NOMO-1 treated with dmso at 0.1 percent for 144 hours (cell line): ENCODE data around the gene DHDH.
A peak's percentile ranks its signal among the peaks of the same experiment; 100 is the strongest.
"Not testable (repeated sequence)": the region's sequence is repeated elsewhere in the genome, so short reads cannot be mapped to it uniquely, and the experiment has no call there.

Source experiments
- DNase-seq: peaks from one replicate; lab custom pipeline; 2025; ENCODE audit not compliant: unreplicated experiment; lab: John Stamatoyannopoulos, UW

The DHDH gene

GRCh38 chr19:48933382-48933932, at the start of gene DHDH:
TSS of gene DHDH (plus strand) at chr19:48933699. CDS start at chr19:48933722, 23 bp downstream.
- DNase-seq: peak; percentile 72

DNA sequence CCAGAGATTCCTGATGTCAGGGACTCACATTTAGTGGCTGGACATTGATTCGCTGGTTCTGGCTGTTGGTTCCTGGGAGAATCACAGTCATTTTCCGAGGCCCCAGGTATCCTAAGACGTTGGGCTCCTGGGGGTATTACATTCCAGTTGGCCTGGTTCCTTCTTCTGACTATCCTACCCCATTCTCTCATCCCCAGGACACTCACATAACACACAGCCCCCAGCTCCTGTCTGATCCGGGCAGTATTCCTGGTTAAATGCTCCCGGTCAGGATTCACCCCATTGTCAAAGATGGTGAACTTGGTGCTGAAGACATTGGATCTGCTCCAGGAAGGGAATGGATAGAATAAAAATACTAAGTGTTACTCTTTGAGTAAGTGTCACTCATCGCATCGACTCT, 49.8 kb upstream of the DHDH start:
- no peak for DNase-seq

GRCh38 chr19:48887861-48888612, 45.5 kb upstream of the DHDH start:
- no peak for DNase-seq

- not testable (repeated sequence) for DNase-seq
These were observed 44.0 kb upstream of the DHDH start for GRCh38 chr19:48889496-48889895.

GRCh38 chr19:48890551-48890950, 42.9 kb upstream of the DHDH start:
- DNase-seq: no peak

- no peak for DNase-seq
These were observed 38.3 kb upstream of the DHDH start for GRCh38 chr19:48895226-48895625.

GRCh38 chr19:48896191-48896720, 37.2 kb upstream of the DHDH start:
- DNase-seq: no peak

- DNase-seq: no peak
These were observed 36.3 kb upstream of the DHDH start for GRCh38 chr19:48897181-48897580.

GRCh38 chr19:48899386-48899749, 34.1 kb upstream of the DHDH start:
- not testable (repeated sequence) for DNase-seq

GRCh38 chr19:48899781-48900476, 33.6 kb upstream of the DHDH start, which contains the start of gene NUCB1:
TSS of gene NUCB1 (plus strand) at chr19:48900312. CDS start at chr19:48900797, 485 bp downstream.
- DNase-seq: peak; percentile 90

DNA sequence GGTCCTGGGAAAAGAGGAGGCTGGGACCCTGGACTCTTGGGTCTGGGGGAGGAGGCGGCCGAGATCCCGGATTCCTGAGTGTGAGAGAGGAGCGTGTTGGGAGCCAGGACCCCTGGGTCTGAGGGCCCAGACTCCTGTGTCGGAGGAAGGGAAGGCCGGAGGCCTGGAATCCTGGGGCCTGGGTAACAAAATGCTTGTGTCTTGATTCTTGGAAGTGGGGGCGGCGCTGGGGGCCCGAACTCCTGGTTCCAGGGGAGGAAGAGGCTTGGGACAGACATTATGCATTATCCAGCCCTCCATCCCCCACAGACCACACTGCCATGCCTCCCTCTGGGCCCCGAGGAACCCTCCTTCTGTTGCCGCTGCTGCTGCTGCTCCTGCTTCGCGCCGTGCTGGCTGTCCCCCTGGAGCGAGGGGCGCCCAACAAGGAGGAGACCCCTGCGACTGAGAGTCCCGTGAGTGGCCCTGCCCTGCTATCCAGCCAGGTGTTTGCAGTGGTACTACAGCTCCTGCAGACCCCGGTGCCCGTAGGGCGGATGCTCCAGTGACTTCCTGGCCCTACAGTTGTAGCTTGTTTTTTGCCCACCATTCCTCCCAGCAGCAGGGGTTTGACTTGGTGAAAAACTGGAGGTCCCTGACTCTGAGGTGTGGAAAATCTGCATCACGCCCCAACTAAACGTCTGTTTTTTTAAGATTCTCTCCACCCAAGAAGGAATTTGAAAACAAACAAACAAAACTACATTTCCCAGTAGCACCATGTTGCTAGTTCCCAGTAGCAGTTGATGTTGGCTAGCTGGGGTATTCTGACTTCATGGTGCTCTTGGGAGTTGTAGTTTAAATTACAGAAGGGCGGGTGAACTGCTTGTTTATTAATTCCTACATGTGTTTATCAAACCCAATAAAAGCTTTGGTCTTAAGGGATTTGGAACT, 32.8 kb upstream of the DHDH start:
- no peak for DNase-seq

DNA sequence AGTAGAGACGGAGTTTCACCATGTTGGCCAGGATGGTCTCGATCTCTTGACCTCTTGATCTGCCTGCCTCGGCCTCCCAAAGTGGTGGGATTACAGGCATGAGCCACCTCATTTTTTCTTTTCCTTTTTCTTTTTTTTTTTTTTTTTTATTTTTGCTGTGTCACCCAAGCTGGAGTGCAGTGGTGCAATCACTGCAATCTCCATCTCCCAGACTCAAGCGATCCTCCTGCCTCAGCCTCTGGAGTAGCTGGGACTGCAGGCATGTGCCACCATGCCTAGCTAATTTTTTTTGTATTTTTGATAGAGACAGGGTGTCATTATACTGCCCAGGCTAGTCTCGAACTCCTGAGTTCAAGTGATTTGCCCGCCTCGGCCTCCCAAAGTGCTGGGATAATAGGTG, 31.2 kb upstream of the DHDH start:
- DNase-seq: not testable (repeated sequence)

DNA sequence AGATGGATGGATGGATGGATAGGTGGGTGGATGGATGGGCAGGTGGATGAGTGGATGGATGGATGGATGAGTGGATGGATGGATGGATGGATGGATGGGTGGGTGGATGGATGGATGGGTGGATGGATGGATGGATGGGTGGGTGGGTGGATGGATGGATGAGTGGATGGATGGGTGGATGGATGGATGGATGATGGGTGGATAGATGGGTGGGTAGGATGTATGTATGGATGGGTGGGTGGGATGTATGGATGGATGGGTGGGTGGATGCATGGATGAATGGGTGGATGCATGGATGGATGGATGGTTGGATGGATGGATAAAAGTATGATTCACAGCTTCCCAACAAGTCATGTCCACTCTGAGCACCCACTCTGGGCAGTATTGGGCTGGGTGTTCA, 29.7 kb upstream of the DHDH start:
- not testable (repeated sequence) for DNase-seq

- no peak for DNase-seq
These were observed 27.8 kb upstream of the DHDH start for GRCh38 chr19:48905664-48906063.

DNA sequence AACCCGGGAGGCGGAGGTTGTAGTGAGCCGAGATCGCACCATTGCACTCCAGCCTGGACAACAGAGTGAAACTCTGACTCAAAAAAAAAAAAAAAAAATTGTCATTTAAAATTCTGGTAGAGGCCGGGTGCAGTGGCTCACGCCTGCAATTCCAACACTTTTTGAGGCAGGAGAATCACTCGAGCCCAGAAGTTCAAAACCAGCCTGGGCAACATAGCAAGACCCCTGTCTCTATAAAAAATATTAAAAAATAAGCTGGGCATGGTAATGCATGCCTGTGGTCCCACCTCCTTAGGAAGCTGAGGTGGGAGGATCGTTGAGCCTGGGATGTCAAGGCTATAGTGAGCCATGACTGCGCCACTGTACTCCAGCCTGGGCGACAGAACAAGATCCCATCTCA, 27.2 kb upstream of the DHDH start:
- no peak for DNase-seq

DNA sequence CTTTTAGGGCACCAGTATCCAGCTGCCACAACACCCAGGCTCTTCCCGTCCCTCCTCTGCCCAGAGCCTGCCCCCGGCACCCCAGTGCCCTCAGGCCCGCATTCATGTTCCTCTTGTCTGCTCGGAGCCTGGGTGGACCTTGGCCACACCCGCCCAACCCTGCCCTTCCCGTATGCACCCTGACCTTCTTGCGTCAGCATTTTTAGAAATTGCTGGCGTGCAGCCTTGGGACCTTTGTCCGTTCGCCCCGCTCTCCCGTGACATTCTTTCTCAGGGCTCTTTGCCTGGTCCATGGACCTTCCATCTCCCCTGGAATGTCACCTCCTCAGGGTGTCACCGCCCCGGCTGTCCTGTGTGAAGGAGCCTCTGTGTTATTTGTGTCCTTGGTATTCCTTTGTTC, 25.8 kb upstream of the DHDH start:
- DNase-seq: no peak

DNA sequence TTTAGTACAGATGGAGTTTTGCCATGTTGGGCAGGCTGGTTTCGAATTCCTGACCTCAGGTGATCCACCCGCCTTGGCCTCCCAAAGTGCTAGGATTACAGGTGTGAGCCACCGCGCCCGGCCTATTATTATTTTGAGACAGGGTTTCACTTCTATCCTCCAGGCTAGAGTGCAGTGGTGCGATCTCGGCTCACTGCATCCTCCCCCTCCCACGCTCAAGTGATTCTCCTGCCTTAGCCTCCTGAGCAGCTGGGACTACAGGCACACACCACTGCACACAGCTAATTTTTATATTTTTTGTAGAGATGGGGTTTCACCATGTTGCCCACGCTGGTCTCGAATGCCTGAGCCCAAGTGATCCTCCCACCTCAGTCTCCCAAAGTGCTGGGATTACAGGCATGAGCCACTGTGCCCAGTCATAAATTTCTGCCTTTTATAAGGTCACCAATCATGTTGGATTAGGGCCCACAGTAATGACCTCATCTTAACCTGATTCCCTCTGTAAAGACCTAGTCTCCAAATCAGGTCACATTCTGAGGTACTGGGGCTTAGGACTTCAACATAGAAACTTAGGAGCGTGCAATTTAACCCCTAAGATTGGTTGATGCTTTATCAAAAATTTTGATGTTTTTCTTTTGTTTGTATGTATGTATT, 23.9 kb upstream of the DHDH start:
- DNase-seq: not testable (repeated sequence)

DNA sequence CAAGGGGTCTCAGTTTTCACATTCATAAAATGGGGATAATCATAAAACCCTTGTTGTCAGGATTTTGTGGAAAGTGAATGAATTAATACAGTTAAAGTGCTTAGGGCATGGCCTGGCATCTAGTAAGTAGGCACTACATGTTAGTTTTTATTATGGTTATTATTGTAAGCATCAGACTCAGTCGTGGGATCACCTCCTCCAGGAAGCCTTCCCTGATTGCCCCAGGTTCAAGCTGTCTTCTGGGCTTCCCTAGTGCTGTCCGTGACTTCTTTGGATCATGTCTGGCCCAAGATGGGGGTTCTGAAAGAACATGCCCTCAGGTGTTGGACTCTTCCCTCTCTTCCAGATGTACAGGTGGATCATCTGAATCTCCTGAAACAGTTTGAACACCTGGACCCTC, 22.7 kb upstream of the DHDH start:
- DNase-seq: no peak

DNA sequence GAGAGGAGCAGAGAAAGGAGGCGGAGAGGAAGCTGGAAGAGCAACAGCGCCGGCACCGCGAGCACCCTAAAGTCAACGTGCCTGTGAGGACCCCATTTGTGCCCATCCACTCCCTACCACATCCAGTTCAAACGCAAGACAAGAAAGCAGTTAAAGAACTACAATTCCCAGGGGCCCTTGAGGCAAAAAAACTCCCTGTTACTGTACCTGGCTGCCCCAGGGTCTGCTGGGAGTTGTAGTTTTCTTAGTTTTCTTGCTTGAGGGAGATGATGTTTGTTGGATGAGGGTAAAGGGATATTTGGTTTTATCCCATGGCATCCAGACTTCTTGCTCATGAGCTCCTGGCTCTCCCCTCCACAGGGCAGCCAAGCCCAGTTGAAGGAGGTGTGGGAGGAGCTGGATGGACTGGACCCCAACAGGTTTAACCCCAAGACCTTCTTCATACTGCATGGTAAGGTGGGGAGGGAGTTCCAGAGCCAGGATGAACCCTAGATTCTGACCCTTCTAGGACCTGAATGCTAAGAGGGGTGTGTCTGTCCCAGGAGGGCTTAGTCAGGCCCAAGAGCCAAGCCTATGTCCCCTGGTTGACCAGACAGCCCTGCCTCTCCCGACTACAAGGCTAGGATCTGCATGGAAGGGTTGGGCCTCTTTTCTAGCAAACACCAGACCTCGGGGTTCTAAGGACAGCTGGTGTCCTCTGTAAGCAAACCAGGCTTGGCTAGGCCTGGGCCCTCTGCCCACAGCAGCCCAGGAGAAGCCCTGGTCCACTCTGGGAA, 20.2 kb upstream of the DHDH start:
- no peak for DNase-seq

DNA sequence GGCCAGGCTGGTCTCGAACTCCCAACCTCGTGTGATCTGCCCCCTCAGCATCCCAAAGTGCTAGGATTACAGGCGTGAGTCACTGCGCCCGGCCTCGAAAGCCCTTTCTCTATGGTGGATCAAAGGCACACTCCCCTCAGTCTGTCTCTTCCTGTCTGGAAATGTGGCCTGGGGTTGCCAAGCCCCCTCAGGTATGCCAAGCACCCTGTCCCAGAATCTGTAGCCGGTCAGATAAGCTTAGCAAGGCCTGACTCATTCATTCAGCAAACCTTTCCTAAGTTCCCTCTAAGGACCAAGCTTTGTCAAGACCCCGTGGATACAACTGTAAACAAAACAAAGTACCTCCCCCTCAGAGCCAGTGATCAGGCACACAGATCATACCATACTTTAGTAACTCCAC, 19.3 kb upstream of the DHDH start:
- no peak for DNase-seq
